Kidney epithelial cell (primary cell): ENCODE measurements around the gene CMSS1. TPM values are rescaled to one million over a fixed set of nuclear protein-coding genes. Genes with fewer than 3 reads are reported as not detected.

Source experiments
- DNase-seq: peaks from one replicate; pipeline ENCODE4 v3.0.0-alpha.2; 2010; ENCODE audit warnings: low read depth
- H3K27me3 ChIP-seq: 2 replicates; pipeline ENCODE4 v1.6.0; 2011; ENCODE audit warnings: low read length; ENCODE audit not compliant: control insufficient read depth, insufficient read depth
- H3K36me3 ChIP-seq: 2 replicates; pipeline ENCODE4 v1.5.1; 2011; ENCODE audit warnings: low read length; ENCODE audit not compliant: control insufficient read depth, insufficient read depth
- H3K4me3 ChIP-seq: 2 replicates; pipeline ENCODE4 v1.5.1; 2011; ENCODE audit warnings: low read depth, mild to moderate bottlenecking, control low read depth, low read length
- total RNA-seq: library from RNA; depleted of rRNA; stranded (reverse); fragments of >200 nt; gene quantifications from 2 replicates; pipeline ENCODE4 v1.2.3, GENCODE V29; 2015
- TF ChIP-seq, protein P1 (sequence below): IDR thresholded peaks from 2 replicates; pipeline ENCODE4 v1.5.1; 2011; ENCODE audit warnings: mild to moderate bottlenecking, moderate library complexity, low read length, control low read depth, inconsistent platforms; ENCODE audit not compliant: insufficient read depth, poor library complexity, severe bottlenecking

Gene CMSS1
- total RNA-seq: 24.8 and 36.9 TPM in 2 replicates

GRCh38 chr3:99817437-99818240 is at the start of gene CMSS1:
CMSS1 (plus strand) TSS chr3:99817862.
- TF ChIP-seq, protein P1, sequence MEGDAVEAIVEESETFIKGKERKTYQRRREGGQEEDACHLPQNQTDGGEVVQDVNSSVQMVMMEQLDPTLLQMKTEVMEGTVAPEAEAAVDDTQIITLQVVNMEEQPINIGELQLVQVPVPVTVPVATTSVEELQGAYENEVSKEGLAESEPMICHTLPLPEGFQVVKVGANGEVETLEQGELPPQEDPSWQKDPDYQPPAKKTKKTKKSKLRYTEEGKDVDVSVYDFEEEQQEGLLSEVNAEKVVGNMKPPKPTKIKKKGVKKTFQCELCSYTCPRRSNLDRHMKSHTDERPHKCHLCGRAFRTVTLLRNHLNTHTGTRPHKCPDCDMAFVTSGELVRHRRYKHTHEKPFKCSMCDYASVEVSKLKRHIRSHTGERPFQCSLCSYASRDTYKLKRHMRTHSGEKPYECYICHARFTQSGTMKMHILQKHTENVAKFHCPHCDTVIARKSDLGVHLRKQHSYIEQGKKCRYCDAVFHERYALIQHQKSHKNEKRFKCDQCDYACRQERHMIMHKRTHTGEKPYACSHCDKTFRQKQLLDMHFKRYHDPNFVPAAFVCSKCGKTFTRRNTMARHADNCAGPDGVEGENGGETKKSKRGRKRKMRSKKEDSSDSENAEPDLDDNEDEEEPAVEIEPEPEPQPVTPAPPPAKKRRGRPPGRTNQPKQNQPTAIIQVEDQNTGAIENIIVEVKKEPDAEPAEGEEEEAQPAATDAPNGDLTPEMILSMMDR: peak; percentile 37
- DNase-seq: peak; percentile 53
- Histone ChIP-seq H3K4me3 (peak within 1 kb of the TSS; percentile 81), H3K27me3 (no peaks in the 10 kb centered on the region), H3K36me3 (no peaks in the 10 kb centered on the region)

DNA sequence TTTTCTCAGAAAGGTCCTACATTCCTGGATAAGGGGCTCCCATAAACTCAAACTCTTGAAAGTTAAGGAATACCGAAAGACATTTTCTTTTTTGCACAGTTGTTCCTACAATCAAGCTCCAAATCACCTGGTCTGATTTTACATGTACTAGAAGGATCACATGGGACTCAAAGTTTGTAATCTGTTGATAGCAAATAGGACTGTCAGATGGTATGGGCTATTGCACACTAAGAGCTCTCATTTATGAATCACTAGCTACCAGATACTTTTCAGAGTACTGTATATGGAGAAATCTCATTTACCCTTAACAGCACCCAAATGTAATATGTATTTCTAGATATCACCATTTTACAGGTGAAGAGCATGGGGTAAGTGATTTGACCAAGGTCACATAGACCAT is 49.5 kb upstream of the CMSS1 start:
- TF ChIP-seq, protein P1: no peak
- H3K27me3 ChIP-seq: no peaks in the 10 kb centered on the region
- no peaks in the 10 kb centered on the region for H3K36me3 ChIP-seq
- no peak overlapping the region for H3K4me3 ChIP-seq
- no peak for DNase-seq

DNA sequence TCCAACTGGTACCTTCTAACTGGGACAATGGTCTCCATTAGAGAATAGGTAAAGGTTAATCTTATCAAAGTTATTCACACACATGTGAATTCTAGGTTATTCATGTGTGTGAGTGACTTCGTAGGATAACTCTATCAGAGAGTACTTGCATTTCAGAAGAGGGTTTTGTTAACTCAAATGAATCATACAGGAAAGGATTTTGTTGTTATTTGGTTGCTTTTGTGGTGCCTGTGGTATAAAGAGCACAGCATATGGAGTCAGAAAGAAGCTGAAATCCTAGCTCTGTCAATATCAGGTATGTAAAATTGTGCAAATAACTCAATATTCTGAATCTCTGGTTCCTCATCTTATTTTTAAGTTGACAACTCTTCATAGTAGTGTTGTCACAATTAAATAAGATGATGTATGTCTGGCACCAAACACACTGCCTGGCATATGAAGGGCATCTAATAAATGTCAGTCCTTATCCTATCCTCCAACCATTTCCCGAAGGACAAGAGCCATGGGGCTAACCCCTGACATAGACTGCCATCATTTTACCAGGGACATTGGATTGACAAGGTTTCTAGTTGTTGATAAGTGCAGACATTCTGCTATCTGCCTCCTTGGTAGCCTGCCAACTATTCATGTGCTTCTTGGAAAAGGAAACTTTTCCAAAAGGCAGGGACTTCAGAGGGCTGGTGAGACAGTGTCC is 48.7 kb upstream of the CMSS1 start:
- no peak for DNase-seq
- H3K4me3 ChIP-seq: no peak overlapping the region
- no peaks in the 10 kb centered on the region for H3K27me3 ChIP-seq
- no peaks in the 10 kb centered on the region for H3K36me3 ChIP-seq
- TF ChIP-seq, protein P1: no peak

- H3K27me3 ChIP-seq: no peaks in the 10 kb centered on the region
- no peak overlapping the region for H3K4me3 ChIP-seq
- H3K36me3 ChIP-seq: no peaks in the 10 kb centered on the region
- DNase-seq: no peak
- TF ChIP-seq, protein P1: no peak
Measured at GRCh38 chr3:99772171-99772570, 45.5 kb upstream of the CMSS1 start.

DNA sequence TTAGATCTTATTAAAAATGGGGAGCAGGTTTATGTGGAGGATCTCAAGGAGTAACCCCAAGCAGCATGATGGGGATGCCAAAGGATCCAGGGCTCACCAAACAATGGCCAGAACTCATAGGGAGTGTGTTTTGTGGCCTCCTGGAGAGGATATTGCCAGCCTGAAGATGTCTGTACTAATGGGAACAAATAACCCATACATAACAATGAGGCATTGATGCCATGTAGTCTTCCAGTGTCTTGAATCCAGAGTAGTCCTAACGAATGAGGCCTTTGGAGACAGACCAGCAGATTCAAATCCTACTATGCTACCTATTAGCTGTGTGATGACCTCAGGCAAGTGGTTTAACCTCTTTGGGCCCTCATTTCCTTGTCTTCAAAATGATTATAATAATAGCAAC is 45.0 kb upstream of the CMSS1 start:
- DNase-seq: no peak
- Histone ChIP-seq H3K4me3 (no peak overlapping the region), H3K27me3 (no peaks in the 10 kb centered on the region), H3K36me3 (no peaks in the 10 kb centered on the region)
- TF ChIP-seq, protein P1: no peak

DNA sequence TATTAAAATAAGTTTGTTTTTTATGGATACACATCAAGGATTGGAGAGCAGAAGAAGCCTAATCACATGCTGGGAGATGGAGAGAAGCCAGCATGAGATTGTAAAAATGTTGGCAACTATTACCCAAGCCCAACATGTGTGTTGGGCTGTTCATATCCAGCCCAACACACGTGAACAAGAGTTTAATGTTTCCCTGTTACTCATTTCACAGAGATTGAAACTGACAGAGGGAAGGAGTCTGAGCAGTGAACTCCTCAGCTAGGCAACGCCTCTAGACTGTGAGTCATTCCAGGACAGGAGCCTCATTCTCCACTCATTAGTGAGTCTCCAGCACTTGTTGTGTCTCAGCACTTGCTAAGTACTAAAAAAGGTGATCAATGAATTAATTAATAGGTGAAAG is 43.2 kb upstream of the CMSS1 start:
- TF ChIP-seq, protein P1: no peak
- Histone ChIP-seq H3K27me3 (no peaks in the 10 kb centered on the region), H3K36me3 (no peaks in the 10 kb centered on the region), H3K4me3 (no peak overlapping the region)
- peak; percentile 69 for DNase-seq
